G401 (cell line): ENCODE results near the gene BBIP1. TPM values are rescaled to one million over a fixed set of nuclear protein-coding genes. Genes with fewer than 3 reads are reported as not detected.
"Not testable (repeated sequence)": the region's sequence is repeated elsewhere in the genome, so short reads cannot be mapped to it uniquely, and the experiment has no call there.

ENCODE experiments used
- DNase-seq: peaks from one replicate; pipeline ENCODE4 v3.0.0-alpha.2; 2015; ENCODE audit warnings: low spot score
- in situ Hi-C: cut with HindIII; loops from 2 replicates; pipeline ENCODE4 v1.10.0; 2016; ENCODE audit warnings: low sequenced_read_pairs, mixed read lengths
- total RNA-seq: library from RNA; depleted of rRNA; stranded (reverse); fragments of >200 nt; shearing (Covaris generic); gene quantifications from 2 replicates; pipeline ENCODE4 v1.2.3, GENCODE V29; 2014

The BBIP1 gene
- total RNA-seq, 1 experiment from 2014 or later, result 18.7 TPM

DNA sequence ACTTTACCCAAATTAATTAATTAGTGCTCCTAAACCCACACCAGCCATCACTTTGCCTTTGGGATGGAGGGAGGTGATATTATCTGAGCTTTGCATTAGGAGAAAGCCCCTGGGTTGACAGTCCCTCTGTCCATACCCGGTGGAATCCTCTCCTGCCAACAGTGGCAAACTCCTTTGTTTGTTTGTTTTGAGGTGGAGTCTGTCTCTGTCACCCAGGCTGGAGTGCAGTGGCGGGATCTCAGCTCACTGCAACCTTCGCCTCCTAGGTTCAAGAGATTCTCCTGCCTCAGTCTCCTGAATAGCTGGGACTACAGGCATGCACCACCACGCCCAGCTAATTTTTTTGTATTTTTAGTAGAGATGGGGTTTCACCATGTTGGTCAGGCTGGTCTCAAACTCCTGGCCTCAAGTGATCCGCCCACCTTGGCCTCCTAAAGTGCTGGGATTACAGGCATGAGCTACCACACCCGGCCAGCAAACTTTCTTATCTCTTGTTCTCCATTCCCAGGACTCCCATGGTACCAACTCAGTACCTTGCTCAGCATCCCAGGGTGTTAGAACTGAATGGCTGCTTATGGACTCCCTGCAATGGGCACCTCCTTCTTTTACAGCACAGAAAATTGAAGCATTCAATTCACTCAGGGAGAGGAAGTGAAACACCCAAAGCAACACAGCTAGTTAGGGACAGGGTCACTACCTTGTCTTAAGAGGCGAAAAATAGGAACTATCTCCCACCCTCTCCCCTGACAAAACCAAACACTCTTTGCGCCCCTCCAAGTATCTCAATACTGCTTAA is 51.8 kb downstream of the BBIP1 start:
- in situ Hi-C loops, DNase-seq: not testable (repeated sequence)

DNA sequence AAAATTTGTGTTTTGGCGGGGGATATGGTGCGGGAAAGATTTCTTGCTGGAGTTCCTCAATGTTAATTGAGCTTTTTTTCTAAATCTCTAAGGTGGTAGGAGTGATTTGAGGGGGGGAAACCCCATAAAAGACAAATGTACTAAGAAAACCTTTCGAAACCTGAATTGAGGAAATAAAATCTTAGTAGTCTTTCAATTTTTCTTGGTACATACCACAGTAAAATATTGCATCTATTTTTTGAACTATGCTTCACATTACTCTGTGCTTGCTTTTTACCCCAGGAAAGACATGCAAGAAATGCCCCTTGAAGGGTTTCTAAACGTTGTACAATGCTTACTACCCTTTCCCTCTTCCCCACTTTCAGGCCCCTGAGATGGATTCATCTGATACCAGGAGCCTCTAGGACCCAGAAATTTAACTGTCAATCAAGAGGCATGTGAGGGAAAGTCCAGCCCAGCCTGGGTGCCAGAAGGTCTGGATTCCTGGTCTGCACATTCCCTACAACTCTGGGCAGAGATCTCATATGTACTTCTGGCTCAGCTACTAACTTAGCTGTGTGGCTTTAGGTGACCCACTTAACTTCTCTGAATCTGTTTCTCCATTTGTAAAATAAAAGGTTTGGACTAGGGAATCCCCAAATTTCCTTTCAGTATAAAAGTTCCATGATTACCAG is 53.0 kb downstream of the BBIP1 start:
- in situ Hi-C loops, result no loop called here

GRCh38 chr10:110865186-110865808 is 53.7 kb downstream of the BBIP1 start:
- in situ Hi-C loops, result no loop called here
- no peak for DNase-seq

More for the DNA sequence above, 53.0 kb downstream of the BBIP1 start:
- DNase-seq, result peak; percentile 31

DNA sequence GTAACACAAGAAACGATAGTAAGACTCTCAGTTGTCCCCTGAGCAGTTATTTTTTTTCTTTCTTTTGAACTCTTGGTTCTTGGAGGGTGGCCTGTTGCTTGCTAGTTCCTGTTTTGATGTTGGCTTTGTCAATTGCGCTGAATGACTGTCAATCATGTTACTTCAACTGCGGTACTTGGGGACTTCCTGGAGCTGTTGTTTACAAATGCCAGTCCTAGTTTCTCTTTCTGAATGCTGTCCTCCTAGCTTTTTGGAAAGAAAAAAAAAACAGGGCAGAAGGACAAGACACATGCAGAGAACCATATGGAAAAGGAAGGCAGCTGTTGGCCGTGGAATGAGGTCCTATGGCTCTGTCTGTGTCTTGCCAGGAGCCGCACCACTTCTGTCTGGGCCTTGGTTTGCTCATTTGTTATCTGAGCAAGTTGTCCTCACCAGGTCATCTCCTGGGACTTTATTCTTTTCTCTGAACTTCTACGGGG is 54.3 kb downstream of the BBIP1 start:
- DNase-seq, result peak; percentile 84
- in situ Hi-C loops, result no loop called here

DNA sequence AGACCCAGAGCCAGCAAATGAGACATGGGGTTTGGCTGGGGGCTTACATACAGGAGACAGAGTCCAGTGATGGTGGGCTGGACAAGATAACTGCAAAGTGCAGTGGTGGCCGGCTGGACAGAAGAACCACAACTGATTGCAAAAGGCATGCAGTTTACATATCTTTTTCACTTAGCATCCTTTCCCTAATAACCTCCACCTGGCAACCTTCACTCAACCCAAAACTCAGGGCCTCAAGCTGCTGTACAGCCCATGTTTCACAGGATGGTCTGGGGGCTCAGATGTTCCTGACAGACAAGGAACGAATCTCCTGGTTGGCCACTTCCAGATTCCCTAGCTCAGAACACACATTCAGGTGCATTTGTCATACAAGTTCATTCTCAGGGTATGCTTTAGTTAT is 55.0 kb downstream of the BBIP1 start:
- DNase-seq, result no peak
- in situ Hi-C loops, result no loop called here

- in situ Hi-C loops, result no loop called here
- no peak for DNase-seq
Measured at GRCh38 chr10:110863361-110863760, 55.6 kb downstream of the BBIP1 start.

DNA sequence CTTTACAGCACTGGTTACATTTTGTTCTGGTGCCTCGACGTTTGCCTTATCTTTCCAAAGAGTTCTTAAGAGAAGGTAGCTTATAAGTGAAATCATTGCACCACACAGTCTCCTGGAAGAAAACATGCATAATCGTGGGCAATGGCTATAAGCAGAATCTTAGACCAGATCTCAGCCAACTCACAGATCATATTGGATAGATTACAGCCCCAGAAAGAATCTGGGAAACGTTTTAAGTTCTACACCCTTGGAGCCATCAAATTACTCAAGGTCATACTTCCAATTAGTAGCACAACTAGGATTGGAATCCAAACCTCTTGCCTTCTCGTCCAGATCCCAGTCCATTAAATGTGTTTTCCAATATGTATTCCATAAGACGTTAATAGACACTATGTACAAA is 56.0 kb downstream of the BBIP1 start:
- in situ Hi-C loops, result no loop called here
- DNase-seq, result no peak

GRCh38 chr10:110861930-110862649 is 56.9 kb downstream of the BBIP1 start:
- in situ Hi-C loops, result no loop called here
- no peak for DNase-seq

DNA sequence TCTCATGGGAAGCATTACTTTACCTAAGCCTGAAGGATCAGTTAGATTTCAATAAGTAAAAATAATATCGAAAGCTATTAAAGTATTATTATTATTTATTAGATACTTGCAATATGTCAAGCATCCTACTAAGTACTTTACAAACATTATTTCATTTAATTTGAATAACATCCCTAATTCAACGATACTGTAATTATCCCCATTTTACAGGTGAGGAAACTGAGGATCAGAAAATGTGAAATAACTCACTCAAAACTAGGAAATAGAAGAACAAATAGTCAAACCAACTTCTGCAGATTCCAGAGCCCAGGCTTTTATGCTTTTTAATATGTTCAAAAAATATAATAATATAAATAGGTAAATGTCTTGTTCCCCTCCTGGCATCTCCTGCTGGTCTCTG is 57.5 kb downstream of the BBIP1 start:
- no peak for DNase-seq
- in situ Hi-C loops, result no loop called here

GRCh38 chr10:110860576-110861241 is 58.3 kb downstream of the BBIP1 start:
- in situ Hi-C loops, result no loop called here
- peak; percentile 69 for DNase-seq

- in situ Hi-C loops, result no loop called here
- no peak for DNase-seq
Measured at GRCh38 chr10:110859973-110860376, 59.0 kb downstream of the BBIP1 start.

GRCh38 chr10:110859206-110859972 is 59.6 kb downstream of the BBIP1 start:
- in situ Hi-C loops, result no loop called here
- no peak for DNase-seq

DNA sequence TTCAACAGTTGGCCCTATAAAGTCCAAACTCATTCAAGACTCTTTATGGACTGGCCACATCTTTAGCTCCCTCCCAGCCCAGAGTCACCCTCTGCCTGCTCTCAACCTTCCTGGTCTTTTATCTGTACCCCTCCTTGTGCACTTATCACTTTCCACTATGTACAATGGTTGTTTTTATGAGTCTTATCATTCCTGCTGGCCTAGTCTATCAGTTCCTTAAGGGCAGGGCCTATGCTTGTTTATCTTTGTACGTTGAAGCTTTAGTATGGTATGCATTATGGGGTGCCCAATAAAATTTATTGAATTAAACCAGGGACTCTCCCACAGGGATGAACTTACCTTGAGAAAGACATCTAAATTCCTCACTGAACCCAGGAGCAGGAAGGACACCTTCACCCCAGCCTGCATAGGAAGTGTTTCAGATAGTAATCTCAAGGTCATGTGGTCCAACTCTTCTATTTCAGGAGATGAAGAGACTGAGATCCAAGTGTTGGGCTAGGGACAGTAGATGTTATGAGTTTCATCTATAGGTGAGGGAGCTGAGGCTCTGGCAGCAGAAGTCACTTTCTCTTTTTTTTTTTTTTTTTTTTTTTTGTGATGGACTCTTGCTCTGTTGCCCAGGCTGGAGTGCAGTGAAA is 60.6 kb downstream of the BBIP1 start:
- in situ Hi-C loops, result no loop called here
- DNase-seq, result no peak

DNA sequence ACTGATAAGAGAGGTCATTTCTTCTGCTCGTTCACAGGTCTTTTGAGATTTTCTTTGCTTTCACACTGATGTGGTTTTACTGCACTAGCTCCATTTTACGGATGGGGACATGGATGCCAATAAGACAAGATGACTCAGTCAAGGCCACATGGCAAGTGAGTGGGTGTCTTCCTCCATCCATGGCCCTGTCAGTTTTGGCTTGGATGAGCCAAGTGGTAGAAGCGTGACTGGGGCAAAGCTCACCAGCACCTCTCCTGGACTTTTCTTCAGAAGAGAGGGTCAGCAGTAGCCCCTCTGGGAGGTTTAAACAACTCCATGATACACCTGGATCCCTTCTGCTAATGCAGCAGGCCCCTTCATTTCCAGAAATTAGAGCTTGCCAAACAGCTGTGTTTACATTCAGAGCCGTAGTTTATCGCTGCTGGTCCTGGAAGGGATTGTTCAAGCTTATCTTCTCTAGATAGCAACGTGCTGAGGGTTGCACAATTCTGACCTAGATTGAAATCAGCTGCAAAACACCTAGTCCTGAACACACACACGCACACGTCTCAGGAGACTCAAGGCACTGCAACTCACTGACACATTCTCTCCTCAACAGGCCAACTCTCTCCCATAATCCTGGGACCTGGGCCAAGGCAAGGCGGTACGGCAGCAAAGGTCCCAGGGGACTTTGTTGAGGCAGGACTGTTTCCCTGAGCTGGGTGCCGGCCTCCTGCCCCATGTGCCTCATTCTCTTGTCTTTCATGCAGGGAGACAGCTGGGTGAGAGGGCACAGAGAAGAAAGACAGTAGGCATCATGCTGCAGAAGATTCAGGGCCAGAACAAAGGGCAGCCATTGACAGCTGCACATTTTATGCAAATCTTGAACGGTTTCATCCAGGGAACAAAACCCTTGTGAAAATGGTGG is 61.5 kb downstream of the BBIP1 start:
- in situ Hi-C loops, result no loop called here
- DNase-seq, result no peak

DNA sequence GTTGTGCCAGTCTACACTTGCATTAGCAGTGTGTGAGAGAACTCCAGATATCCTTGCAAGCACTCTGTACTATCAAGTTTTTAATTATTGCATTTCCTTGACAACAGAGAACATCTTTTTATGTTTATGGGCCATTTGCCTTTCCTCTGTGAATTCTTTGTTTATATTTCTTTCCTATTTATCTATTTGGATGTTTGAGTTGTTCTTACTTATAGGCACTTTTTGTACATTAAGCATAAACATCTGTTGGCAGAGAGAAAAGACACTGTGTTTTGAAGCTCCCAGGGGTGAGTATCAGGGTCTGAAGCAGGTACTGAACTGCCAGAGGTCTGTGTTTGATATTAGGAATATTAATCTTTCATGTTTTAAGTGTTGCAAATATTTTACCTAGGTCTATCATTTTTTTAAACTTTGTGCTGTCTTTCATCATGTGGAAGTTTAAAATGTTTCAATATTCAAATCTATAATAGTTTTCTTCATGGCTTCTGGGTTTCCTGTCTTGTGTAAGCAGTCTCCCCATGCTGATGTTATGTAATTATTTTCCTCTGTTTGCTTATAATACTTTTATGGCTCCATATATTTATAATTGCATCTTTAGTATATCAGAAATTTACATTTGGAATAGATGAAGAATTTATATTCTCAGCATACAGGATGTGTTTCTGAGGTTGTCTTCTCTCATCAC is 64.9 kb downstream of the BBIP1 start:
- in situ Hi-C loops, result no loop called here
- DNase-seq, result no peak

- in situ Hi-C loops, result no loop called here
- DNase-seq, result no peak
Measured at GRCh38 chr10:110852947-110853346, 66.0 kb downstream of the BBIP1 start.
